ENCODE data around the gene ZBTB48.
"Not testable (repeated sequence)": the region's sequence is repeated elsewhere in the genome, so short reads cannot be mapped to it uniquely, and the experiment has no call there.

The ZBTB48 gene

DNA sequence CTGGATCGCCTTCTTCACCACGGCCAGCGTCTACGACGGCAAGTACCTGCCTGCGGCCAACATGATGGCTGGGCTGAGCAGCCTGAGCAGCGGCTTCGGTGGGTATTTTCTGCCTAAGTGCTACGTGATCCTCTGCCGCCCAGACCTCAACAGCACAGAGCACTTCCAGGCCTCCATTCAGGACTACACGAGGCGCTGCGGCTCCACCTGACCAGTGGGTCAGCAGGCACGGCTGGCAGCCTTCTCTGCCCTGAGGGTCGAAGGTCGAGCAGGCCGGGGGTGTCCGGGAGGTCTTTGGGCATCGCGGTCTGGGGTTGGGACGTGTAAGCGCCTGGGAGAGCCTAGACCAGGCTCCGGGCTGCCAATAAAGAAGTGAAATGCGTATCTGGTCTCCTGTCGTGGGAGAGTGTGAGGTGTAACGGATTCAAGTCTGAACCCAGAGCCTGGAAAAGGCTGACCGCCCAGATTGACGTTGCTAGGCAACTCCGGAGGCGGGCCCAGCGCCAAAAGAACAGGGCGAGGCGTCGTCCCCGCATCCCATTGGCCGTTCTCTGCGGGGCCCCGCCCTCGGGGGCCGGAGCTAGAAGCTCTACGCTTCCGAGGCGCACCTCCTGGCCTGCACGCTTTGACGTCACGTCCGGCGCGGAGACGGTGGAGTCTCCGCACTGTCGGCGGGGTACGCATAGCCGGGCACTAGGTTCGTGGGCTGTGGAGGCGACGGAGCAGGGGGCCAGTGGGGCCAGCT is at the start of gene ZBTB48:
TSS of gene ZBTB48 (plus strand) at position 621 of the 745 bp plus-strand sequence. CDS start 616 bp downstream, outside the sequence.
- peak; percentile 87 for DNase-seq

DNA sequence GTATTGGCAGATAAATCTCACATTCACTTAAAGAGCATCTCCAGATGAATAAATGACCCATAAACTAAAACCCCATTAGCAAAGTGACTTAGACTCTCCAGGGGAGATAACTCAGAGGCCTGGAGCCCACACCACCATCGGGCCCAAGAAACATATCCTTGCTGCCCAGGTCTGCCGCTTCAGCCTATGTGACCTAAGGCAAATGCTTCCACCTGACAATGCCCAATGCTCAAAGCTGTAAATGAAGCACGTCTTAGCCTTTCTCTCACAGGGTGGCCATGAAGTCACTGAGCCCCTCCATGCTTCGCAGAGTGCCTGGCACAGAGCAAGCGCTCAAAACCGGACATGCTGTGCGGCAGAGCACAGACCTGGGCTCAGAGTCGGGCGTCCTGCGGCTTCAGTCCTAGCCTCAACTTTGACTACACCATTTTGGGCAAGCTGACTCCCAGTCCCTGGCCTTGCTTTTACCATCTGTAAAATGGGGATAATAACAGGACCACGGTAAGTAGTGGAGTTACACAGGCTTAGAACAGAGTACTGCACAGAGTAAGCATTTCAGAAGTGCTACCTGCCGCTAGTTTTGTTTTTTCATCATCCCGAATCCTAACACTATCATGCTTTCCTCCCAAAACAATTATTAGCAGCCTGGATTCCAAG is 49.2 kb upstream of the ZBTB48 start:
- DNase-seq, result no peak

DNA sequence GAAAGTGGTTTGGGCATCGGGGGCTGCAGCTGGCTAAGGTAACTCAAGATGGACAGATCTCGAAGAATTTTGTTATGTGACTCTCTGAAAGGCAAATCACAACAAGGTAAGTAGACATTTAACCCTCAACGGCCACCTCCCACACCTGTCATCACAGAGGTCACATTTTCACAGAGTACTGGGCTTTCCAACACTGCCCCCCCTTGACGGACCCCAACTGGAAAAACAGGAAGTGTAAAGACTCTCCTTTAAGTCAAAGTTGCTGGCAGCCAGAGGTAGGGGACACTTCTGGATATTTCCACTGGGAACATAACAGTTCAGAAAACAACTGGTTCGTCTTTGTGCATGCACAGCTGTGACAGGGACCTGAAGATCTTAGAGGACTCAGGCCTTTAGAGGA is 47.8 kb upstream of the ZBTB48 start:
- no peak for DNase-seq

DNA sequence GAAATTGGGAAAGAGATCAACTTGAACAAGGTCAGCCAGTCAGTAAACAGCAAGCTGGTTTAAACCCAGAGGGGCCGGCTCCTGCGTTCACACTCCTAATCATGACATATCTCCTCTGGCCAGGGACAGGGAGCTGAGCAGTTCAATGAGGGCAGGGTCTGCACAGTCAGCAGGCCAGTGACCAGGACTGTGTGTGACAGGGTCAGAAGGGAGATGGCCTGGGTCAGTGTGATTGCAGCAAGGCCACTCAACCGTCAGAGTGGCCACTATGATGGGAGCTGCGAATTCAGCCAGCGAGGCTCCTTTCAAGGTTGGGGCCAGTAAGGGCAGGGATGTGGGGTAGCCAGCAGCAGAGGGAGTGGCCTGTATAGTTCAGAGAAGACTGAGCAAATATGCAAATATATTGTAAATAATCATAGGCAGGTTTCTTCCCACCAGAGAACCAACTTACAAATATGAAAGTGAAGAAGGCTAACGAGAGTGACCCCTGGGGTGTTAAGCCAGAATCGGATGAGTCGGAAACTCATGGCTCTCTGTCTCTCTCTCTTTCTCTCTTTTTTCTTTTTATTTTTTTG is 45.5 kb upstream of the ZBTB48 start:
- DNase-seq, result no peak

DNA sequence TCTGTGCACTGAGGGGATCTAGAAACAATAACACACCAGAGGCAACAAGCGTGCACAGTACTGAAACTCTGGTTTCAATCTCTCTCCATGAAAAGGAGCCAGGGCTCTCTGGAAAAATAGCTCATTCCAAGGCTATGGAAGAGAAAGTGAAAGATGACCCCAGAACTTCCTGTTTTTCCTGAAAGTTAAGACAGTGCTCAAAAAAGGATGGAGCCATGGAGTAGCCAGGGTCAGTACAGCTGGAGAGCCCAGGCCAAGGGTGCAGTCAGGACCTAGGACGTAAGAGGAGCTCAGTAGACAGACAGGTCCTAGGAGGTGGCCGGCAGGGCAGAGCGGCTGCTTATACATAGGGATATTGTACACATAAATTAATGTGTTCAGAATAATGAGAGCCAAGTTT is 44.6 kb upstream of the ZBTB48 start:
- no peak for DNase-seq

- DNase-seq, result no peak
Observed at GRCh38 chr1:6536291-6536690, 43.5 kb upstream of the ZBTB48 start.

DNA sequence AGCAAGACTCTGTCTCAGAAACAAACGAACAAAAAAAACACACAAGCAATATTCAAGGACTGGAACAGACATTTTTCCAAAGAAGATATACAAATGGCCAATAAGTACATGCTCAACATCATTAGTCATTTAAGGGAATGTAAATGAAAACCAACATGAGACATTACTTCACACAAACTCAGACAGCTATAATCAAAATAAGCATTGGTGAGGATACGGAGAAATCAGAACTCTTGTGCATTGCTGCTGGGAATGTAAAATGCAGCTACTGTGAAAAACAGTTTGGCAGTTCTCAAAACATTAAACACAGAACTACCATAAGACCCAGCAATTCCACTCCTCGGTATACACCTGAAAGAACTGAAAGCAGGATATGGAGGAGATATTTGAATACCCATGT is 40.8 kb upstream of the ZBTB48 start:
- DNase-seq, result no peak

GRCh38 chr1:6544831-6545230 is 35.0 kb upstream of the ZBTB48 start:
- DNase-seq, result no peak

DNA sequence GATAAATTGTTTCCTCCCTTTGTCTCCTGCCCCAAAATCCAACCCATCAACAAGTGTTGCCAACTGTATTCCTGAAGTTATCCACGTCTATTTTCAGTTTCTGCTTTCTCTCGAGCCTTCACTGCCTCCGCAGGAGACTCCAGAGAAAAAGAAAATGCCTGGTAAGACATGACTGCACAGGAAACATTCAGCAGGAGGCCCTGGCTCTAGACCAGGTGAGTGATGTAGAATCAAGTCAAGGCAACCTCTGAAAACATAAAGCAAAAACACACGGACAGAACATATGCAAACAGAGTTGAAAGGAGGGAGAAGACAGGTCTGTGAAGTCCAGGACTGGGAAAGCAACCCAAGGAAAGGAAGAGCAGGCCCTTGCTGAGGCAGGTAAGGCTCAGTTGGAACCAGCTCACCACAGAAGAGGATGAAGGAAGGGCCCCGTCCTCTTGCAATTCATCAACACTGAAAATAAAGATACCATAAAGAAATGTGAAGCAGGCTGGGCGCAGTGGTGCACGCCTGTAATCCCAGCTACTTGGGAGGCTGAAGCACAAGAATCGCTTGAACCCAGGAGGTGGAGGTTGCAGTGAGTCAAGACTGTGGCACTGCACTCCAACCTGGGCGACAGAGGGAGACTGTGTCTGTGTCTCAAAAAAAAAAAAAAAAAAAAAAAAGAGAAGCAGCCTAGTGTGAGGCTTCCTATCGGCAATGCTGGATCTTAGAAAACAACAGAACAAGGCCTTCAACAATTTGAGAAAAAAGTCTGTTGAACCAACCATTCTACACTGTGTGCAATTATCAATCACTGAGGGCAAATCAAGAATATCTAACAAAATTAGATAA is 34.3 kb upstream of the ZBTB48 start:
- no peak for DNase-seq

- no peak for DNase-seq
Observed at GRCh38 chr1:6546326-6546725, 33.5 kb upstream of the ZBTB48 start.

GRCh38 chr1:6547301-6547700 is 32.5 kb upstream of the ZBTB48 start:
- no peak for DNase-seq

DNA sequence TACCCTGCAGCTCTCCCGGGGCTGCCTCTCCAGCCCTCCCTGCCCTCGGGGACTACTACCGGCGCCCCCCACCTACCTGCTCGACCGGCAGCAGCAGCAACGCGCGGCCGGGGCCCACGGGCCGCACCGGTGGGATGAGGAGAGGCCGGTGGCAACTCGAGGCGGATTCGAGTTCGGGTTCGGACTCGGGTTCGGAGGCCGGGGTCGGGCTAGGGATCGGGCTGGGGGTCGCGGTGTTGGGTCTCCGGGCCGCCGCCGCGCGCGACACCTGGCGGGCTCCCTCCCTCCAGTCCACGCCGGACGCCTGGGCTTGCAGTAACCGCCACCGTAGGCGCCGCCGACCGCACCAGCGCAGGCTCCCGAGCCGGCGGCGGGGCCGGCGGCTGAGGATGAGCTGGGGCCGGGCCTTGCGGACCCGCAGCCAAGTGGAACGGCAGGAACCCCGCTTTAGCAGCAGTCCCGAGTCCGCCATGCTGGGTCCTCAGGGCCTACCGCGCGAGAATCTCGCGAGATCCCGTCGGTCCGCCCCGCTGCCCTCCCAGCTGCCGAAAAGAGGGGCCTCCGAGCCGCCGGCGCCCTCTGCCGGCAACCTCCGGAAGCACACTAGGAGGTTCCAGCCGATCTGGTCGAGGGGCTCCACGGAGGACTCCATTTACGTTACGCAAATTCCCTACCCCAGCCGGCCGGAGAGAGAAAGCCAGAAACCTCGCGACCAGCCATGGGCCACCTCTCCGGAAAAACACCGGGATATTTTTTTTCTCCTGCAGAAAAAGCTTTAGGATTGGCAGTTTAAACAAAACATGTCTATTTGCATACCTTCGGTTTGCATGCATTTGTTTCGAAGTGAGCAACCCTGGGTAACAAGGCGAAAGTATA is 25.5 kb upstream of the ZBTB48 start, which contains the start of gene NOL9:
TSS of gene NOL9 (minus strand) at position 483 of the 876 bp plus-strand sequence. CDS start at position 472, 11 bp downstream.
- peak; percentile 74 for DNase-seq

DNA sequence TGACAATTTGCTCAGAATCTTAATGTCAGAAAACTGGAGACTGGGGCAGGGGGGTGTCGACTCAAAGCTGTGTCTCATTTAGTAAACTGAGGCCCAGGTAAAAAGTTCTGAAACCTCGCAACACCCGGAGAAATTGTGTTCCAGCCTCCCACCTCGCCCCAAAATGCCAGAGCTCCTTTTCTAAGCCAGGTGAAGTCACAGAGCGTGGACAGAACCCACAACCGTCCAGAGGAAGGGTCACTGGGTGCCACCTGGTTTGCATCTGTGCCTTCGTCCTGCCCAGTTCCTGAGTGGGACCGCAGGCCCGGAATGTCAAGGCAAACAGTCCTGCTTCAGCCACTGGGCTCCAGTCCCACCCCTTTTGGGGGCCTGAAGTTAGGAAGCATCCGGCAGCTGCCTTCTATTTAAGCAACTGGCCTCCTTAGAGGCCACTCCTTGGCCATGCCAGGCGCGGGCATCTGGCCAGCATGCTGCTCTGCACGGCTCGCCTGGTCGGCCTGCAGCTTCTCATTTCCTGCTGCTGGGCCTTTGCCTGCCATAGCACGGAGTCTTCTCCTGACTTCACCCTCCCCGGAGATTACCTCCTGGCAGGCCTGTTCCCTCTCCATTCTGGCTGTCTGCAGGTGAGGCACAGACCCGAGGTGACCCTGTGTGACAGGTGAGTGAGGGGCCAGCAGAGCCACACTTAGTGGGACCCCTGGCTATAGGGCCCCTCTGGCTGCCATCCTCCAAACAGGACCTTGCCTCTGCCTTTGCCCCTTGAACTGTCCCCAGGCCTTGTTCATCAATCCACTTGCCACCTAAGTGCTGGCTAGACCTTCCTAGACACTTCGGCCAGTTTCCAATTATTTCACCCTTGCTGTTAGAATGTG is 24.7 kb upstream of the ZBTB48 start, which contains the start of gene TAS1R1:
TSS of gene TAS1R1 (plus strand) at position 401 of the 872 bp plus-strand sequence. CDS start at position 468, 67 bp downstream.
- DNase-seq, result no peak

DNA sequence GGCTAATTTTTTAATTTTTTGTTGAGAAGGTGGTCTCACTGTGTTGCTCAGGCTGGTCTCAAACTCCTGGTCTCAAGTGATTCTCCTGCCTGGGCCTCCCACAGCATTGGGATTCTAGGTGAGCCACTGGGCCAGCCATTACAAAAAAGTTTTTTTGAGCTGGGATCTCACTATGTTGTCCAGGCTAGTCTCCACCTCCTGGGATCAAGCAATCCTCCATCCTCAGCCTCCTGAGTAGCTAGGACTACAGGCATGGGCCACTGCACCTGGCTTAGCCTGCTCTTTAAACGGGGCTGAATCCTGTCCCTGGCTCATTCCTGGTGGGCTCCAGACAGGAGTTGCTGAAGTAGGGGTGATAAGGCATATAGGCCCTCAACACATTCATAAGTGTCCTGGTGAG is 22.2 kb upstream of the ZBTB48 start:
- DNase-seq, result no peak

DNA sequence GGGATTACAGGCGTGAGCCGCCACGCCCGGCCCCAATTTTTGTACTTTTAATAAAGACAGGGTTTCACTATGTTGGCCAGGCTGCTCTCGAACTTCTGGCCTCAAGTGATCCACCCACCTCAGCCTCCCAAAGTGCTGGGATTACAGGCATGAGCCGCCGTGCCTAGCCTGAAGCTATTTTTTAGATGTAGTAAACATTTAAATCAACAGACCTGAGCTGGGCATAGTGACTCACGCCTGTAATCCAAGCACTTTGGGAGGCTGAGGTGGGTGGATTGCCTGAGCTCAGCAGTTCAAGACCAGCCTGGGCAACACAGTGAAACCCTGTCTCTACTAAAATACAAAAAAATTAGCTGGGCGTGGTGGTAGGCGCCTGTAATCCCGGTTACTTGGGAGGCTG is 20.6 kb upstream of the ZBTB48 start:
- DNase-seq, result not testable (repeated sequence)

- no peak for DNase-seq
Observed at GRCh38 chr1:6560267-6560666, 19.5 kb upstream of the ZBTB48 start.

DNA sequence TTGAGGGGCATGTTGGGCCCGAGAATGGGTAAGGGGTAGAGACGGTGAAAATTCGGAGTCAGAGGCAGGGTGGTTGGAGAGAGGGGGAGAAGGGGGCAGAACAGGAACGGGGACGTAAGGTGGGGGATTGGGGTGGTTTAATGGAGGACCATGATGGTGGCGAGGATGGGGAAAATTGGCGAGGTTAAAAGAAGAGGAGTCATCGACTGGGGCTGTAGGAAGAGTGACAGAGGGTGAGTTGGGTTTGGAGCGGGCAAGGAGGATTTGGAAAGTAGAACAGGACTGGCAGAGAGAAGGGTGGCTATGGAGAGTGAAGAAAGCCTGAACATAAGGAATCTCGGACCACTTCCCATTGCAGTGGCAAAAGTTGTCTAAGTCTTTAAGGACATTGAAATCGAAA is 10.8 kb upstream of the ZBTB48 start:
- DNase-seq, result no peak

- DNase-seq, result no peak
Observed at GRCh38 chr1:6570100-6570499, 9.7 kb upstream of the ZBTB48 start.

- no peak for DNase-seq
Observed at GRCh38 chr1:6570987-6571386, 8.8 kb upstream of the ZBTB48 start.

DNA sequence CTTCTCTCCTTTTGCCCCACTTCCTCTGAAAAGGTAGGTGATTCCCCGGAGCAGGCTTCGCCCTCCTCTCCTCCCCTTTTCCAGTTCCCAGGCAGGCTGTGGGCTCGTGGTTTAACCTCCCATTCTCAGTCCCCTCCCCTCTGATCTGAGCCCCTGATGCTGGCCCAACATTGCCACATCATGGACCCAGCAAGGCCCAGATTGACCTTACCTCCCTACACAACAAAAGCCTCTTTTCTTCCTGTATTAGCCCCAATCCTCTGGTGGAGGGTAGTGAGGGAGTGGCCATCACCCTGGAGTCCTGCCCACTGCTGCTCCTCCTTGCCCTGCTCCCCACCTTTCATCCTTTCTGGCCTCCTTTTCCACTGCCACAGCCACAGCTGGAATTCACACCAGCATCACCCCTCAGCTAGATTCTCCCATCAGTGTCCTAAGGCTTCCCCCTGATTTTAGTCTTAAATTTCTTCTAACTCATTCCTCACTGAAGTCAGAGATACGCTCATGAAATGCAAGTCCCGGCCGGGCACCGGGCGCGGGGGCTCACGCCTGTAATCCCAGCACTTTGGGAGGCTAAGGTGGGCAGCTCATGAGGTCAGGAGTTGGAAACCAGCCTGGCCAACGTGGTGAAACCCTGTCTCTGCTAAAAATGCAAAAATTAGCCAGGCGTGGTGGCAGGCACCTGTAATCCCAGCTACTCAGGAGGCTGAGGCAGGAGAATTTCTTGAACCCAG is 7.0 kb upstream of the ZBTB48 start:
- DNase-seq, result no peak

Measured in NCI-H1694 (cell line).